Hair follicular keratinocyte (primary cell): ENCODE measurements around the gene ADAM12. TPM values are rescaled to one million over a fixed set of nuclear protein-coding genes. Genes with fewer than 3 reads are reported as not detected.

Source experiments
- total RNA-seq: library from RNA; depleted of rRNA; stranded (reverse); fragments of >200 nt; gene quantifications from 2 replicates; pipeline ENCODE4 v1.2.3, GENCODE V29; 2015

ADAM12 gene, protein sequence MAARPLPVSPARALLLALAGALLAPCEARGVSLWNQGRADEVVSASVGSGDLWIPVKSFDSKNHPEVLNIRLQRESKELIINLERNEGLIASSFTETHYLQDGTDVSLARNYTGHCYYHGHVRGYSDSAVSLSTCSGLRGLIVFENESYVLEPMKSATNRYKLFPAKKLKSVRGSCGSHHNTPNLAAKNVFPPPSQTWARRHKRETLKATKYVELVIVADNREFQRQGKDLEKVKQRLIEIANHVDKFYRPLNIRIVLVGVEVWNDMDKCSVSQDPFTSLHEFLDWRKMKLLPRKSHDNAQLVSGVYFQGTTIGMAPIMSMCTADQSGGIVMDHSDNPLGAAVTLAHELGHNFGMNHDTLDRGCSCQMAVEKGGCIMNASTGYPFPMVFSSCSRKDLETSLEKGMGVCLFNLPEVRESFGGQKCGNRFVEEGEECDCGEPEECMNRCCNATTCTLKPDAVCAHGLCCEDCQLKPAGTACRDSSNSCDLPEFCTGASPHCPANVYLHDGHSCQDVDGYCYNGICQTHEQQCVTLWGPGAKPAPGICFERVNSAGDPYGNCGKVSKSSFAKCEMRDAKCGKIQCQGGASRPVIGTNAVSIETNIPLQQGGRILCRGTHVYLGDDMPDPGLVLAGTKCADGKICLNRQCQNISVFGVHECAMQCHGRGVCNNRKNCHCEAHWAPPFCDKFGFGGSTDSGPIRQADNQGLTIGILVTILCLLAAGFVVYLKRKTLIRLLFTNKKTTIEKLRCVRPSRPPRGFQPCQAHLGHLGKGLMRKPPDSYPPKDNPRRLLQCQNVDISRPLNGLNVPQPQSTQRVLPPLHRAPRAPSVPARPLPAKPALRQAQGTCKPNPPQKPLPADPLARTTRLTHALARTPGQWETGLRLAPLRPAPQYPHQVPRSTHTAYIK
- total RNA-seq = 0.42 and 0.55 TPM in 2 replicates

DNA sequence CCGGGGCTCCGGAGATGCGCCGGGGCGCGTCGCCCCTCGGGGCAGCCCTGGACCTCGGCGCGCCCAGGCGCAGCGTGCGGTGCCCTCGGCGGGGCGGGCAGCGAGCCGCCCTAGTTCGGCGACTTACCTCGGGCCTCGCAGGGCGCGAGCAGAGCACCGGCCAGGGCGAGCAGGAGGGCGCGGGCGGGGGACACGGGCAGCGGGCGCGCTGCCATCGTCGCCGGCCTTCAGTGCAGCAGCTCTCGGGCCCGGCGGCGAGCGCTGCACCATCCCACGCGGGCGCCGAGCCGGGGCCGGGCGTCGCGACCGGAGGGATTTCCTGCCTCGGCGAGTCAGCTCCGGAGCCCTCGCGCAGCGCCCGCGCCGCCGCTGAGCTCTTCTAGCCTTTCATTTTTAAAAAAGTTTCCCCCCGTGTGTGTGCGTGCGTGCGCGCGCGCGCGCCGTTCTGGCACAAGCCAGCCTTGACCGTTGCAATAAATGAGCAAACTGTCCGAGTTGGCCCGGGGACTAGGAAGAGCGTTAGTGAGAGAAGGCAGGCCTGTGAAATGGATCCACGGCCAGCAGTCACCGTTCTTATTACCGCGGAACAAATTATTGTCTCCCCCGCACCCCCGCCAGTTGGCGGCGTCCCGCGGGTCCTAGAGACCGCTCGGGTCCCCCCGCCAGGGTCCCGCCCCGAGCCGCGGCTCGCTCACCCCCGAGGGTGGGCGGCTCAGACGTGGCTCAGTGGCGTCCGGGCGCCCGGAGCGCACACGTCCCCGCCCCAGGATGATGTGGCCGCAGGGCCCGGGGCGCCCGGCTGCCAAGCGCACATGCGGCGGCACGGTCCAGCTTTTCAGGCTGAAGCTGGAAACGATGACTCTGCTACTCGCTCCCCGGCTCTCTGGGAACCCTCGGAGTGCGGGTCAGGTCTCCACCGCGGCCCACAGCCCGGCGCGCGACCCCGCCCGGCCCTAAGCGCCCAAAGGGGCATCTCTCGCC lies at the start of gene ADAM12:
Gene ADAM12 (minus strand): TSS at position 547 of the 981 bp plus-strand sequence. CDS start 332 bp downstream, at position 215.

